ENCODE results near the gene PPP2R5C.

- TF ChIP-seq CTCF (IDR thresholded peaks at IDR 0.05) (no peak), POLR2A (IDR thresholded peaks at IDR 0.05) (no peak)
Measured at GRCh38 chr14:101955695-101956161, 194.2 kb downstream of the PPP2R5C start.
